HEK293 (cell line): ENCODE measurements around the gene MRM1.

Source experiments
- CTCF ChIP-seq: fragments of 450-650 bp; formaldehyde crosslinking; IDR thresholded peaks from 2 replicates; pipeline ENCODE4 v1.5.1; 2016; ENCODE audit warnings: missing biosample characterization, missing genetic modification characterization
- KLF1 ChIP-seq: fragments of 450-650 bp; formaldehyde crosslinking; IDR thresholded peaks from 2 replicates; pipeline ENCODE4 v1.5.1; 2016; ENCODE audit warnings: missing biosample characterization, missing genetic modification characterization
- SETDB1 ChIP-seq: IDR thresholded peaks from one replicate; pipeline ENCODE4 v1.6.1; 2017; ENCODE audit warnings: mild to moderate bottlenecking, low read length, moderate library complexity, mixed read lengths; ENCODE audit not compliant: insufficient read length
- ZNF140 ChIP-seq: fragments of 450-650 bp; formaldehyde crosslinking; IDR thresholded peaks from 2 replicates; pipeline ENCODE4 v1.5.1; 2016; ENCODE audit warnings: missing biosample characterization, missing genetic modification characterization
- ZNF549 ChIP-seq: fragments of 450-650 bp; IDR thresholded peaks from 2 replicates; pipeline ENCODE4 v1.5.1; 2018; ENCODE audit warnings: missing biosample characterization, missing genetic modification characterization, mild to moderate bottlenecking, inconsistent platforms, moderate library complexity
- ZNF560 ChIP-seq: fragments of 450-650 bp; formaldehyde crosslinking; IDR thresholded peaks from 2 replicates; pipeline ENCODE4 v1.5.1; 2017; ENCODE audit warnings: missing biosample characterization, missing genetic modification characterization, borderline replicate concordance

GRCh38 chr17:36645422-36645821 lies 44.0 kb downstream of the MRM1 start:
- TF ChIP-seq KLF1 (tag by site-specific recombination) (no peak), CTCF (tag by site-specific recombination) (no peak), ZNF140 (tag by site-specific recombination) (no peak), SETDB1 (no peak), ZNF560 (tag by site-specific recombination) (no peak), ZNF549 (tag by site-specific recombination) (no peak)
